ENCODE results near the gene CLDN10.

The CLDN10 gene

DNA sequence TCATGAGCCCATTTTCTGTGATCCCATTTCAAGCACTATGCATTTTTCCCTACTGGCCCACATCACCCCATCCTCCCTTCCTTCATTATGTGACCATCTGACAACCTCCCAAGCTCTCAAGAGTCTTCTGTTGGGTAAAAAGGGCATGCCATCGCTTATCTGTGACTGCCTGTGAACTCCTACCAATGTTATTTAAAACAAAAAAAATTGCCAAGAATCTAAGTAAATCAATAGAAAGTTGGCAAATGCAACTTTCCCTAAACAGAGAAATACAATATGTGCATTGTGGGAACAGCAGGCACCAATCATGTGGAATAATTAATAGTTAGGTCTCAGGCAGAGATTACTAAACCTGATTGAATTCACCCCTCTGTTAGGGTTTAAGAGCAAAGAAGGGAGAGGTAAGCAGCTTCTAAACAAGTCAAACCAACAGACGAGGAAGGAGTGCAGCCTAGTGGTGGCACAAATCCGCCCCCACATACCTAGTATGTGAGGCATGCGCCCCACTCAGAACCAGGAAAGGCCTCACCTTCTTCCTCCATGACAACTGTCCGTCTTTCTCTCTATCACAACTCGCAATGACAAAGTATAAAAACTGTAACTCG is 62.2 kb downstream of the CLDN10 start:
- no peak for DNase-seq (ENCODE audit: extremely low spot score)
- TF ChIP-seq, protein P1, sequence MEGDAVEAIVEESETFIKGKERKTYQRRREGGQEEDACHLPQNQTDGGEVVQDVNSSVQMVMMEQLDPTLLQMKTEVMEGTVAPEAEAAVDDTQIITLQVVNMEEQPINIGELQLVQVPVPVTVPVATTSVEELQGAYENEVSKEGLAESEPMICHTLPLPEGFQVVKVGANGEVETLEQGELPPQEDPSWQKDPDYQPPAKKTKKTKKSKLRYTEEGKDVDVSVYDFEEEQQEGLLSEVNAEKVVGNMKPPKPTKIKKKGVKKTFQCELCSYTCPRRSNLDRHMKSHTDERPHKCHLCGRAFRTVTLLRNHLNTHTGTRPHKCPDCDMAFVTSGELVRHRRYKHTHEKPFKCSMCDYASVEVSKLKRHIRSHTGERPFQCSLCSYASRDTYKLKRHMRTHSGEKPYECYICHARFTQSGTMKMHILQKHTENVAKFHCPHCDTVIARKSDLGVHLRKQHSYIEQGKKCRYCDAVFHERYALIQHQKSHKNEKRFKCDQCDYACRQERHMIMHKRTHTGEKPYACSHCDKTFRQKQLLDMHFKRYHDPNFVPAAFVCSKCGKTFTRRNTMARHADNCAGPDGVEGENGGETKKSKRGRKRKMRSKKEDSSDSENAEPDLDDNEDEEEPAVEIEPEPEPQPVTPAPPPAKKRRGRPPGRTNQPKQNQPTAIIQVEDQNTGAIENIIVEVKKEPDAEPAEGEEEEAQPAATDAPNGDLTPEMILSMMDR (IDR thresholded peaks at IDR 0.05; ENCODE audit: control extremely low read depth, extremely low read depth, low read depth, missing control alignments): no peak
- ChIA-PET CTCF (interaction anchor here (1.0 to 3.4 kb wide), 4 partner anchors 8 to 219 kb away, joined by 3 to 26 read pairs (median 4); no protein-coding TSS in a partner anchor), POLR2A (no interaction called here)

DNA sequence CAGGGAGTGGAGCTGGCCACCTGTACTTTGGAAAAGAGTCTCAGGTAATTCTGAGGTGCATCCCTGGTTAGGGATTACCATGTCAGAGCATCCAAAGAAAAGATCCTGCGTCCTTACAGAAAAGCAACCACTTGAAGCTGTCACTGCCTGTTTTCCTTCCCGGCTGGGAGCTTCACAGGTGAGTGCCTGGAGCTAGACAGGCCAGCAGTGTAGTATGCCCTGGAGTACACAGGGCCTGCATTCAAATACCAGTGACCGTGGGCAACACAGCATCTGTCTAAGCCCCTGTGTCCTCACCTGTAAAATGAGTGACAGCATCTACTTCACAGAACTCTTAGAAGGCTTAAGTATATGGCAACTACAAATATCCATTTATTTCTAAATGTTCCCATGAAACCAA is 63.0 kb downstream of the CLDN10 start:
- TF ChIP-seq, protein P1 (IDR thresholded peaks at IDR 0.05; ENCODE audit: control extremely low read depth, extremely low read depth, low read depth, missing control alignments): no peak
- CTCF ChIA-PET: interaction anchor here (3.4 kb wide), 1 partner anchor 9 kb away, joined by 26 read pairs; no protein-coding TSS in a partner anchor
- POLR2A ChIA-PET: no interaction called here
- DNase-seq (ENCODE audit: extremely low spot score): no peak

DNA sequence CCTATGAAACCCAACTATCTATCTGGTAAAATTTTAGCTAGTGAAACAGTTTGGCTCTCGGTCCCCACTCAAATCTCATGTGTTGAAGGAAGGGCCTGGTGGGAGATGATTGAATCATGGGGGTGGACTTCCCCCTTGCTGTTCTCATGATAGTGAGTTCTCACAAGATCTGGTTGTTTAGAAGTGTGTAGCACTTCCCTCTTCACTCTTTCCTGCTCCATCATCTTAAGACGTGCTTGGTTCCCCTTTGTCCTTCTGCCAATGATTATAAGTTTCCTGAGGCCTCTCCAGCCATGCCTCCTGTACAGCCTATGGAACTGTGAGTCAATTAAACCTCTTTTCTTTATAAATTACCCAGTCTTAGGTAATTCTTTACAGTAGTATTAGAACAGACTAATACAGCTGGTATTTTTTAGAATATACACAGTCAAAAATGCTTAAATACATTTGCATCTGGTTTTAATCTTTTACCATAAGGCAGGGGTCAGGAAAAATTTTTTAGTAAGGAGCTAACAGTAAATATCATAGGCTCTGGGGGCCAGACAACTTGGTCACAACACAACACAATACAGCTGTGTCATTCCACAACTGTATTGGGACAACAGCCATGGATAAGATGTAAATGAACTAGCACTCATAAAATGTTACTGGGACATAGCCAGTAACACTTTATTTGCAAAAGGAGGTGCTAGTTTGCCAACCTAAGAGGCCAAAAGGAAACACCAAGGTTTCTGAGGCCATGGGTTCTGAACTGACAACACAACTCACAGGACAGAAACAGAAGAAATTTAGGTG is 67.7 kb downstream of the CLDN10 start:
- ChIA-PET POLR2A (no interaction called here), CTCF (interaction anchor here (0.9 to 9.3 kb wide), 3 partner anchors 41 to 609 kb away, joined by 3 to 172 read pairs (median 11); no protein-coding TSS in a partner anchor)
- TF ChIP-seq, protein P1 (IDR thresholded peaks at IDR 0.05; ENCODE audit: control extremely low read depth, extremely low read depth, low read depth, missing control alignments): no peak
- DNase-seq (ENCODE audit: extremely low spot score): no peak

DNA sequence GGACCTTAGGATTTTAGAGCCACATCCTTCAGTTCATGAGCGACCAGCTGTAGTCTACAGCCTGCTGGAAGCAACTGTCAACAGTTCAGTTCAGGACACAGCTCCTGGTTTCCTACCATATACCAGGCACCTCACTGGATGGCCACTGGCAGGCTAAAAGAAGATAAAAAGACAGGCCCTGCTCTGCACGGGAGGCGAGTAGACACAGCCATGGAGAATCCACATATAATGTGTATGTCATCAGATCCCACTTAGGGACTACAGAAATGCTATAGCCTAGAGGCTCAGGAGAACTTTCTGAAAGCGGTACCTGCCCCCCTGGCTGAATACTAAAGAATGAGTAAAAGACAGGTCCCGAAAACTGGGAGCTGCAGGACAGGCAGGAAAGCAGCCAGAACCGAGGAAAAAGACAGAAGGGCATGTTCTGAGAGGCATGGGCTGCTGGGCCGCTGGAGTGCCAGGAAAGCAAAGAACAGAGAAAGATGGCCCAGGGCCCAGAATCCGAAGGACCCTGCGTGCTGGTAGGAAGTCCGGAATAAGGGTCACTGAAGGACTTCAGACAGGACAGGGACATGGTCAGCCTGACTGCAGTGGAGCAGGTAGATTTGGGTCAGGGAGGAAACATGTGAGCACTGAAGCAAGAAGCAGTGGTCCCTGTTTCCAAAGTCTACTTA is 68.4 kb downstream of the CLDN10 start:
- ChIA-PET POLR2A (no interaction called here), CTCF (interaction anchor here (0.9 to 9.3 kb wide), 5 partner anchors 9 to 608 kb away, joined by 3 to 172 read pairs (median 6); no protein-coding TSS in a partner anchor)
- TF ChIP-seq, protein P1 (IDR thresholded peaks at IDR 0.05; ENCODE audit: control extremely low read depth, extremely low read depth, low read depth, missing control alignments): no peak
- no peak for DNase-seq (ENCODE audit: extremely low spot score)

DNA sequence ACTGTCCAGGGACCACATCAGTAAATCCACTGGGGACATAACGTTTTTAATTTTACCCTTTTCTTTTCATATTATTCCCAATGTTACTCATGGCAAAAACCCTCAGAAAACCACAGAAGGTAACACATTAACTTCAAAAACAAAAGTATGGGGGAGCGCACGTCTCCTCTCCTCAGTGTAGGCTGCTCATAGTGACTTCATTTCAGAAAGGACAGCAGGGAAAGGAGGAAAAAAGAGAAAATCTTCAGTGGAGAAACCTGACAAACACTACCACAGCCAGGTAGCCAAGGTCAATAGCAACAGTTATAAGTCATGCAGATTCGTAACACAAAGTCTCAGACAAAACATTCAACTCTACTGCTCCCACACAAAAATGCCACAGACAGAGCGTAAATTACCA is 70.6 kb downstream of the CLDN10 start:
- ChIA-PET CTCF (interaction anchor here (1.0 to 9.3 kb wide), 14 partner anchors 8 to 359 kb away, joined by 3 to 172 read pairs (median 6); no protein-coding TSS in a partner anchor), POLR2A (no interaction called here)
- TF ChIP-seq, protein P1 (IDR thresholded peaks at IDR 0.05; ENCODE audit: control extremely low read depth, extremely low read depth, low read depth, missing control alignments): no peak
- DNase-seq (ENCODE audit: extremely low spot score): no peak

DNA sequence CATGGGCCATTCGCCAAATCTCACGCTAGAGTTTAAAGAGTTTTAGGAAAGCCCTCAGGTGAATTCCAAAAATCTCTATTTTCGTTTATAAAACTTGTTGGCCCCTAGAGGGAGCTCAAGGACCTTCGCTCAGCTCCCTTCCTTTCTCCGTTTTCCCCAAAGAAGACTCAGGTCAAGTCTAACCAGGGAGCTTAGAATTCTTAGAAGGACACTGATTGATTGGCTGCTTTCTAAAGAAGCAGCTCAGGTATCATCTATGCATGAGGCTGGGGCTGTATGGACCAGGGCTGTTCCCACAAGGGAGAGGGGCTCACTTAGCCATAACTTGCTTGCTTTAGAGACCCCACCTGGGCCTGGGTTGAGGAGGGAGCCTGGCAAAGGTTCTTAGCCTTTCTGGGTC is 71.5 kb downstream of the CLDN10 start:
- POLR2A ChIA-PET: no interaction called here
- DNase-seq (ENCODE audit: extremely low spot score): peak; percentile 39
- TF ChIP-seq, protein P1 (IDR thresholded peaks at IDR 0.05; ENCODE audit: control extremely low read depth, extremely low read depth, low read depth, missing control alignments): peak; percentile 42
- CTCF ChIA-PET: interaction anchor here (0.7 to 9.3 kb wide), 34 partner anchors 9 to 605 kb away, joined by 3 to 172 read pairs (median 4); no protein-coding TSS in a partner anchor
